Lower leg skin (tissue), 3 donors: ENCODE data around the gene KCNQ4.

Experiments
- CTCF ChIP-seq, 3 donors: fragments of 450-650 bp; IDR thresholded peaks; one replicate each; pipeline ENCODE4 v1.5.1; 2016; ENCODE audit warnings: antibody characterized with exemption in 3 of 3, mild to moderate bottlenecking in 3 of 3, moderate library complexity in 2 of 3
- POLR2A ChIP-seq, 2 donors: fragments of 450-650 bp; IDR thresholded peaks; one replicate each; pipeline ENCODE4 v1.6.1; 2016 to 2017; ENCODE audit warnings: antibody characterized with exemption in 2 of 2, mild to moderate bottlenecking in 1 of 2, moderate library complexity in 1 of 2

- no peak for TF ChIP-seq CTCF (IDR thresholded peaks at IDR 0.05)
- TF ChIP-seq POLR2A (IDR thresholded peaks at IDR 0.05) = no peak
These were observed 6.2 kb upstream of the KCNQ4 start for GRCh38 chr1:40777224-40777970.
